Neuronal stem cell (in vitro differentiated cells): ENCODE results near the gene BCAS3.

Experiments
- DNase-seq: peaks from one replicate; pipeline ENCODE4 v3.0.0-alpha.2; 2013; ENCODE audit warnings: low spot score
- H2AFZ ChIP-seq: one replicate; pipeline ENCODE4 v1.6.1; 2013; ENCODE audit warnings: mild to moderate bottlenecking, low read length, inconsistent platforms
- H2AK5ac ChIP-seq: 2 replicates; pipeline ENCODE4 v1.6.1; 2013; ENCODE audit warnings: low read depth, mild to moderate bottlenecking, inconsistent platforms, low read length, moderate library complexity, mixed read lengths
- H2BK120ac ChIP-seq: 2 replicates; pipeline ENCODE4 v1.6.1; 2013; ENCODE audit warnings: low read depth, mild to moderate bottlenecking, inconsistent platforms, low read length, moderate library complexity, mixed read lengths
- H2BK12ac ChIP-seq: one replicate; pipeline ENCODE4 v1.6.1; 2013; ENCODE audit warnings: low read length, inconsistent platforms
- H2BK15ac ChIP-seq: 2 replicates; pipeline ENCODE4 v1.6.1; 2013; ENCODE audit warnings: mild to moderate bottlenecking, low read length, inconsistent platforms, mixed read lengths
- H2BK5ac ChIP-seq: one replicate; pipeline ENCODE4 v1.6.1; 2013; ENCODE audit warnings: inconsistent platforms, mild to moderate bottlenecking, low read length, moderate library complexity
- H3K14ac ChIP-seq: one replicate; pipeline ENCODE4 v1.6.1; 2013; ENCODE audit warnings: low read length, inconsistent platforms
- H3K18ac ChIP-seq: 2 replicates; pipeline ENCODE4 v1.6.1; 2013; ENCODE audit warnings: low read length, inconsistent platforms
- H3K23ac ChIP-seq: 2 replicates; pipeline ENCODE4 v1.6.1; 2013; ENCODE audit warnings: low read depth, mild to moderate bottlenecking, mixed read lengths, low read length, inconsistent platforms; ENCODE audit not compliant: poor library complexity
- H3K27ac ChIP-seq: replicated peaks from 3 replicates; pipeline ENCODE4 v1.5.1; 2013; ENCODE audit warnings: low read length, inconsistent platforms
- H3K27me3 ChIP-seq, 3 experiments: 2 replicates each; pipeline ENCODE4 v1.6.1; 2013; ENCODE audit warnings: low read length in 3 of 3, mild to moderate bottlenecking in 2 of 3, inconsistent platforms in 1 of 3, low read depth in 1 of 3, mixed read lengths in 1 of 3, moderate library complexity in 1 of 3; ENCODE audit not compliant: control insufficient read depth in 3 of 3, insufficient read depth in 3 of 3
- H3K36me3 ChIP-seq, 2 donors: replicated peaks in 1 of 2; 2 replicates each; pipeline ENCODE4 v1.6.1; 2013; ENCODE audit warnings: low read length in 2 of 2; ENCODE audit not compliant: control insufficient read depth in 2 of 2, insufficient read depth in 2 of 2
- H3K4ac ChIP-seq: 2 replicates; pipeline ENCODE4 v1.6.1; 2013; ENCODE audit warnings: inconsistent platforms, mild to moderate bottlenecking, low read length, moderate library complexity
- H3K4me1 ChIP-seq, 2 donors: 1 replicate in 1 of 2; 2 replicates in 1 of 2; pipeline ENCODE4 v1.6.1; 2013; ENCODE audit warnings: low read length in 2 of 2, low read depth in 1 of 2; ENCODE audit not compliant: control insufficient read depth in 2 of 2, insufficient read depth in 1 of 2
- H3K4me2 ChIP-seq: one replicate; pipeline ENCODE4 v1.6.1; 2013; ENCODE audit warnings: mild to moderate bottlenecking, low read length, inconsistent platforms; ENCODE audit not compliant: insufficient read depth, poor library complexity, severe bottlenecking
- H3K4me3 ChIP-seq, 2 donors: 2 replicates each; pipeline ENCODE4 v1.5.1; 2013; ENCODE audit warnings: low read length in 2 of 2, mild to moderate bottlenecking in 2 of 2, inconsistent platforms in 1 of 2, moderate library complexity in 1 of 2
- H3K79me1 ChIP-seq: one replicate; pipeline ENCODE4 v1.6.1; 2013; ENCODE audit warnings: low read depth, mild to moderate bottlenecking, inconsistent platforms, low read length, moderate library complexity
- H3K9ac ChIP-seq: one replicate; pipeline ENCODE4 v1.6.1; 2013; ENCODE audit warnings: mild to moderate bottlenecking, low read depth, low read length, inconsistent platforms; ENCODE audit not compliant: poor library complexity
- H3K9me3 ChIP-seq, 2 donors: replicated peaks in 1 of 2; 2 replicates each; pipeline versions ENCODE3 to v1.6.1; 2013; ENCODE audit warnings: low read length in 2 of 2, mild to moderate bottlenecking in 2 of 2, inconsistent platforms in 1 of 2, low read depth in 1 of 2, mixed read lengths in 1 of 2, moderate library complexity in 1 of 2; ENCODE audit not compliant: control insufficient read depth in 2 of 2, insufficient read depth in 1 of 2
- H4K8ac ChIP-seq: one replicate; pipeline ENCODE4 v1.6.1; 2013; ENCODE audit warnings: low read depth, mild to moderate bottlenecking, inconsistent platforms, low read length, moderate library complexity
- H4K91ac ChIP-seq: one replicate; pipeline ENCODE4 v1.6.1; 2013; ENCODE audit warnings: low read length, low read depth, mild to moderate bottlenecking, inconsistent platforms; ENCODE audit not compliant: poor library complexity
- WGBS, 2 donors: extraction: QIAGEN DNeasy Blood & Tissue Kit; methylation state at CpG; one replicate each; pipeline ENCODE4 v1.1.7; 2013; ENCODE audit warnings: missing lambda C conversion rate in 2 of 2, mixed read lengths in 1 of 2; ENCODE audit not compliant: insufficient read length in 2 of 2, insufficient replicate concordance in 1 of 2; ENCODE audit errors: extremely low coverage in 2 of 2; 5-methylcytosine and 5-hydroxymethylcytosine counted together

BCAS3 gene

GRCh38 chr17:60676758-60677307 lies 818 bp upstream of the BCAS3 start:
- H3K4me1 ChIP-seq = peaks cover 0 to 5% of the 10 kb centered on the region in 2 donors
- no peaks in the 10 kb centered on the region for H3K79me1 ChIP-seq
- no CpG with 5 or more reads among the region's 17 CpGs for WGBS, 2 donors
- H3K23ac ChIP-seq = no peak overlapping the region
- H2BK120ac ChIP-seq = no peak overlapping the region
- H3K14ac ChIP-seq = no peak overlapping the region
- peak overlapping the region; percentile 65 for H3K4me2 ChIP-seq
- H2AFZ ChIP-seq = peak overlapping the region; percentile 88
- H2BK15ac ChIP-seq = no peak overlapping the region
- H3K18ac ChIP-seq = no peak overlapping the region
- no peak overlapping the region for H3K4ac ChIP-seq
- no peaks in the 10 kb centered on the region for H3K9me3 ChIP-seq
- DNase-seq = no peak
- H3K36me3 ChIP-seq = no peaks in the 10 kb centered on the region
- H2BK5ac ChIP-seq = no peak overlapping the region
- no peak overlapping the region for H3K9ac ChIP-seq
- no peaks in the 10 kb centered on the region for H3K27me3 ChIP-seq
- no peak overlapping the region for H4K8ac ChIP-seq
- no peak overlapping the region for H2AK5ac ChIP-seq
- H3K27ac ChIP-seq = no peak overlapping the region
- H2BK12ac ChIP-seq = no peak overlapping the region
- H3K4me3 ChIP-seq = peak overlapping the region; percentile 61 to 82
- no peak overlapping the region for H4K91ac ChIP-seq

- H2BK5ac ChIP-seq = peak overlapping the region; percentile 60
Observed at GRCh38 chr17:60678118-60678444, 430 bp downstream of the BCAS3 start.

GRCh38 chr17:60679287-60679686 lies 1.6 kb downstream of the BCAS3 start:
- Histone ChIP-seq H4K91ac (no peak overlapping the region), H3K9me3 (no peaks in the 10 kb centered on the region), H3K27ac (no peak overlapping the region), H2AK5ac (no peak overlapping the region), H3K9ac (no peak overlapping the region), H3K4me3 (no peak overlapping the region), H2BK12ac (no peak overlapping the region), H3K36me3 (no peaks in the 10 kb centered on the region), H3K18ac (no peak overlapping the region), H3K4ac (no peak overlapping the region), H3K4me2 (no peak overlapping the region), H4K8ac (no peak overlapping the region), H3K27me3 (no peaks in the 10 kb centered on the region), H2AFZ (no peak overlapping the region), H3K79me1 (no peaks in the 10 kb centered on the region), H2BK120ac (no peak overlapping the region), H3K23ac (no peak overlapping the region), H2BK15ac (no peak overlapping the region), H3K4me1 (peaks cover 0 to 5% of the 10 kb centered on the region in 2 donors), H2BK5ac (no peak overlapping the region), H3K14ac (no peak overlapping the region)
- WGBS, 2 donors = no CpG with 5 or more reads among the region's 4 CpGs
- DNase-seq = no peak

More at GRCh38 chr17:60678118-60678444, 430 bp downstream of the BCAS3 start:
- no peaks in the 10 kb centered on the region for H3K9me3 ChIP-seq
- no peaks in the 10 kb centered on the region for H3K36me3 ChIP-seq
- no peak overlapping the region for H3K27ac ChIP-seq
- H3K4ac ChIP-seq = no peak overlapping the region
- no peak overlapping the region for H3K14ac ChIP-seq
- peak overlapping the region; percentile 78 for H3K4me2 ChIP-seq
- H3K79me1 ChIP-seq = no peaks in the 10 kb centered on the region
- peaks cover 0 to 5% of the 10 kb centered on the region in 2 donors for H3K4me1 ChIP-seq
- WGBS, 2 donors = no CpG with 5 or more reads among the region's 6 CpGs
- H3K27me3 ChIP-seq = no peaks in the 10 kb centered on the region
- H2AFZ ChIP-seq = peak overlapping the region; percentile 88
- peak overlapping the region; percentile 61 to 85 for H3K4me3 ChIP-seq
- peak overlapping the region; percentile 94 for H3K18ac ChIP-seq
- peak overlapping the region; percentile 0 for H4K8ac ChIP-seq
- no peak overlapping the region for H2AK5ac ChIP-seq
- peak overlapping the region; percentile 72 for H2BK120ac ChIP-seq
- H3K9ac ChIP-seq = peak overlapping the region; percentile 93
- H2BK15ac ChIP-seq = peak overlapping the region; percentile 64
- H4K91ac ChIP-seq = no peak overlapping the region
- no peak for DNase-seq
- H3K23ac ChIP-seq = peak overlapping the region; percentile 96
- no peak overlapping the region for H2BK12ac ChIP-seq

- H3K27me3 ChIP-seq = no peaks in the 10 kb centered on the region
- no peak overlapping the region for H3K9ac ChIP-seq
- no peak overlapping the region for H2AFZ ChIP-seq
- H3K4me3 ChIP-seq = no peak overlapping the region
- H3K27ac ChIP-seq = no peak overlapping the region
- no peak overlapping the region for H3K23ac ChIP-seq
- H2AK5ac ChIP-seq = no peak overlapping the region
- no peaks in the 10 kb centered on the region for H3K36me3 ChIP-seq
- no peaks in the 10 kb centered on the region for H3K79me1 ChIP-seq
- no CpG with 5 or more reads among the region's 6 CpGs for WGBS, 2 donors
- no peak overlapping the region for H2BK5ac ChIP-seq
- no peak overlapping the region for H2BK120ac ChIP-seq
- no peak overlapping the region for H2BK12ac ChIP-seq
- DNase-seq = no peak
- H3K4ac ChIP-seq = no peak overlapping the region
- H3K4me1 ChIP-seq = peaks cover 0 to 5% of the 10 kb centered on the region in 2 donors
- no peak overlapping the region for H4K8ac ChIP-seq
- no peaks in the 10 kb centered on the region for H3K9me3 ChIP-seq
- no peak overlapping the region for H2BK15ac ChIP-seq
- H3K4me2 ChIP-seq = no peak overlapping the region
- no peak overlapping the region for H4K91ac ChIP-seq
- H3K18ac ChIP-seq = no peak overlapping the region
- no peak overlapping the region for H3K14ac ChIP-seq
Observed at GRCh38 chr17:60680754-60681153, 3.1 kb downstream of the BCAS3 start.
